ENCODE data around the gene RAB3C. TPM values are rescaled to one million over a fixed set of nuclear protein-coding genes. Genes with fewer than 3 reads are reported as not detected.

Gene RAB3C
- total and polyA plus RNA-seq, 2 experiments from 2014 or later = 15.0 to 30.6 TPM

DNA sequence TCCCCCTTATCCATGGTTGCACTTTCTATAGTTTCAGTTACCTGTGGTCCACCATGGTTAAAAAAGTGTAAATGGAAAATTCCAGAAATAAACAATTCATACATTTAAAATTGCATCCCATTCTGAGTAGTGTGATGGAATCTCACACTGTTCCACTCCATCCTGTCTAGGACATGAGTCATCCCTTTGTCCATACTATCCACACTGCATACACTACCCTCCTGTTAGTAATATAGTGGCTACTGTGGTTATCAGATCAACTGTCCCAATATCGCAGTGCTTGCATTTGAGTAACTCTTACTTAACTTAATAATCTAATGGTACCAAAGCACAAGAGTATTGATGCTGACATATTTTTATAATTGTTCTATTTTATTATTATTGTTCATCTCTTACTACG is 100.7 kb downstream of the RAB3C start:
- Mint-ChIP-seq H3K4me1 (peaks cover 4% of the 10 kb centered on the region), H3K36me3 (ENCODE audit: low read depth) (no peaks in the 10 kb centered on the region), H3K27ac (no peak overlapping the region), H3K27me3 (ENCODE audit: insufficient read depth, low read depth, poor library complexity) (no peaks in the 10 kb centered on the region), H3K4me3 (no peak overlapping the region), H3K9me3 (no peaks in the 10 kb centered on the region; the same call in 2 of the 3 replicates)
- H3K27me3 ChIP-seq (ENCODE audit: insufficient read depth) = no peaks in the 10 kb centered on the region
- DNase-seq (ENCODE audit: low spot score) (no peak), ATAC-seq (no peak)
- TF ChIP-seq EZH2phosphoT487 (IDR thresholded peaks at IDR 0.05; ENCODE audit: unreplicated experiment) (no peak), ETS1 (IDR thresholded peaks at IDR 0.05) (no peak), EZH2 (IDR thresholded peaks at IDR 0.05; ENCODE audit: low read depth, unreplicated experiment) (no peak), REST (IDR thresholded peaks at IDR 0.05; ENCODE audit: unreplicated experiment) (no peak), ZNF114 (CRISPR knock-in tag; IDR thresholded peaks at IDR 0.05) (no peak), ZNF462 (CRISPR knock-in tag; IDR thresholded peaks at IDR 0.05) (no peak), POLR2AphosphoS5 (IDR thresholded peaks at IDR 0.05; ENCODE audit: low read depth) (no peak), ZNF331 (CRISPR knock-in tag; IDR thresholded peaks at IDR 0.05; ENCODE audit: low read depth) (no peak)
- TF ChIP-seq, protein P1, sequence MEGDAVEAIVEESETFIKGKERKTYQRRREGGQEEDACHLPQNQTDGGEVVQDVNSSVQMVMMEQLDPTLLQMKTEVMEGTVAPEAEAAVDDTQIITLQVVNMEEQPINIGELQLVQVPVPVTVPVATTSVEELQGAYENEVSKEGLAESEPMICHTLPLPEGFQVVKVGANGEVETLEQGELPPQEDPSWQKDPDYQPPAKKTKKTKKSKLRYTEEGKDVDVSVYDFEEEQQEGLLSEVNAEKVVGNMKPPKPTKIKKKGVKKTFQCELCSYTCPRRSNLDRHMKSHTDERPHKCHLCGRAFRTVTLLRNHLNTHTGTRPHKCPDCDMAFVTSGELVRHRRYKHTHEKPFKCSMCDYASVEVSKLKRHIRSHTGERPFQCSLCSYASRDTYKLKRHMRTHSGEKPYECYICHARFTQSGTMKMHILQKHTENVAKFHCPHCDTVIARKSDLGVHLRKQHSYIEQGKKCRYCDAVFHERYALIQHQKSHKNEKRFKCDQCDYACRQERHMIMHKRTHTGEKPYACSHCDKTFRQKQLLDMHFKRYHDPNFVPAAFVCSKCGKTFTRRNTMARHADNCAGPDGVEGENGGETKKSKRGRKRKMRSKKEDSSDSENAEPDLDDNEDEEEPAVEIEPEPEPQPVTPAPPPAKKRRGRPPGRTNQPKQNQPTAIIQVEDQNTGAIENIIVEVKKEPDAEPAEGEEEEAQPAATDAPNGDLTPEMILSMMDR (conservative IDR thresholded peaks at IDR 0.05; ENCODE audit: low read depth in 2 of 2) = no peak
- no peaks in the 10 kb centered on the region for H3F3A ChIP-seq (replicated peaks; ENCODE audit: low read depth)
- H3K36me3 ChIP-seq (ENCODE audit: insufficient read depth) = no peaks in the 10 kb centered on the region
- no peak overlapping the region for H3K27ac ChIP-seq (ENCODE audit: low read depth)
- no peaks in the 10 kb centered on the region for H4K20me1 ChIP-seq (replicated peaks; ENCODE audit: insufficient read depth)
- no peak overlapping the region for H3K4me2 ChIP-seq
- no peak overlapping the region for H2AFZ ChIP-seq
- no peak overlapping the region for H3K4me3 ChIP-seq
- H3K79me2 ChIP-seq (replicated peaks; ENCODE audit: insufficient read depth) = no peaks in the 10 kb centered on the region
- no peaks in the 10 kb centered on the region for H3K9me2 ChIP-seq (ENCODE audit: insufficient read depth)
- no peaks in the 10 kb centered on the region for H3K4me1 ChIP-seq (ENCODE audit: insufficient read depth)
